ENCODE results near the gene ABCA5. TPM values are rescaled to one million over a fixed set of nuclear protein-coding genes. Genes with fewer than 3 reads are reported as not detected.
"Not testable (repeated sequence)": the region's sequence is repeated elsewhere in the genome, so short reads cannot be mapped to it uniquely, and the experiment has no call there.

The ABCA5 gene
- total and polyA plus RNA-seq, 7 donors, result 8.7 to 81.5 (median 54.9) TPM

- ATAC-seq (no peak), DNase-seq (no peak)
- Histone ChIP-seq H3K9me3 (no peaks in the 10 kb centered on the region), H3K36me3 (ENCODE audit: insufficient read depth in 1 of 2, low read depth in 1 of 2) (peaks cover 0 to 58% of the 10 kb centered on the region in 2 donors), H3K4me3 (no peak overlapping the region), H3K27ac (no peak overlapping the region), H3K4me1 (no peaks in the 10 kb centered on the region), H3K27me3 (ENCODE audit: insufficient read depth in 3 of 3, low read length in 2 of 3) (no peaks in the 10 kb centered on the region)
- no peak for TF ChIP-seq CTCF (IDR thresholded peaks at IDR 0.05)
- 90 to 93% (median 92%) methylated on average over 9 of the region's 9 CpGs for WGBS, 3 donors
- intact Hi-C loops (cut with DNase I), result loop anchor here in 1 of 2 donors (10.0 kb wide), 1 partner anchor 58 kb away; no protein-coding TSS in a partner anchor
These were observed 113.7 kb downstream of the ABCA5 start for GRCh38 chr17:69213059-69213813.

GRCh38 chr17:69208640-69209039 is 118.3 kb downstream of the ABCA5 start:
- H3K36me3 ChIP-seq (ENCODE audit: insufficient read depth in 1 of 2, low read depth in 1 of 2), result peaks cover 0 to 44% of the 10 kb centered on the region in 2 donors
- no peak overlapping the region for H3K27ac ChIP-seq
- no peaks in the 10 kb centered on the region for H3K9me3 ChIP-seq
- H3K27me3 ChIP-seq (ENCODE audit: insufficient read depth in 3 of 3, low read length in 2 of 3), result no peaks in the 10 kb centered on the region
- H3K4me1 ChIP-seq, result no peaks in the 10 kb centered on the region
- no peak for TF ChIP-seq CTCF (IDR thresholded peaks at IDR 0.05)
- DNase-seq, result no peak
- WGBS, 3 donors, result 85 to 92% (median 90%) methylated on average over 2 of the region's 2 CpGs
- intact Hi-C loops (cut with DNase I), result no loop called here
- no peak overlapping the region for H3K4me3 ChIP-seq
- no peak for ATAC-seq

- no peak overlapping the region for H3K4me3 ChIP-seq
- 80 to 82% (median 82%) methylated on average over 4 of the region's 4 CpGs for WGBS, 3 donors
- no peak overlapping the region for H3K27ac ChIP-seq
- H3K36me3 ChIP-seq (ENCODE audit: insufficient read depth in 1 of 2, low read depth in 1 of 2), result peaks cover 0 to 29% of the 10 kb centered on the region in 2 donors
- H3K27me3 ChIP-seq (ENCODE audit: insufficient read depth in 3 of 3, low read length in 2 of 3), result no peaks in the 10 kb centered on the region
- ATAC-seq, result no peak
- no peaks in the 10 kb centered on the region for H3K9me3 ChIP-seq
- no peak for TF ChIP-seq CTCF (IDR thresholded peaks at IDR 0.05)
- no peaks in the 10 kb centered on the region for H3K4me1 ChIP-seq
- no peak for DNase-seq
- intact Hi-C loops (cut with DNase I), result no loop called here
These were observed 119.8 kb downstream of the ABCA5 start for GRCh38 chr17:69207151-69207550.

- Histone ChIP-seq H3K27me3 (ENCODE audit: insufficient read depth in 3 of 3, low read length in 2 of 3) (no peaks in the 10 kb centered on the region), H3K36me3 (ENCODE audit: insufficient read depth in 1 of 2, low read depth in 1 of 2) (peaks cover 0 to 23% of the 10 kb centered on the region in 2 donors), H3K9me3 (no peaks in the 10 kb centered on the region), H3K4me1 (no peaks in the 10 kb centered on the region), H3K27ac (no peak overlapping the region), H3K4me3 (no peak overlapping the region)
- intact Hi-C loops (cut with DNase I), result no loop called here
- ATAC-seq, result no peak
- no peak for TF ChIP-seq CTCF (IDR thresholded peaks at IDR 0.05)
- WGBS, 3 donors, result 91 to 92% (median 92%) methylated on average over 6 of the region's 6 CpGs
- no peak for DNase-seq
These were observed 128.7 kb downstream of the ABCA5 start for GRCh38 chr17:69198238-69198637.

GRCh38 chr17:69196105-69196653 is 130.8 kb downstream of the ABCA5 start:
- H3K27me3 ChIP-seq (ENCODE audit: insufficient read depth in 3 of 3, low read length in 2 of 3); intact Hi-C loops (cut with DNase I); H3K4me1 ChIP-seq; H3K9me3 ChIP-seq; H3K4me3 ChIP-seq; H3K27ac ChIP-seq; ATAC-seq: not testable (repeated sequence)
- WGBS, 3 donors, result 97 to 99% (median 98%) methylated on average over 29 to 38 of the region's 40 CpGs
- peak in 1 of 2 donors; percentile 46 for DNase-seq
- peaks cover 0 to 44% of the 10 kb centered on the region in 2 donors for H3K36me3 ChIP-seq (ENCODE audit: insufficient read depth in 1 of 2, low read depth in 1 of 2)

Other genes starting within 250 kb of the ABCA5 start
- gene ABCA6, start 185.2 kb downstream of the ABCA5 start, total RNA-seq, result 10 to 100 TPM in 2 of 4 donors, 1 to 10 TPM in 2; 6.8 to 21.2 (median 10.3) TPM
- 1 to 10 TPM; 2.7 to 4.2 (median 3.1) TPM for gene ABCA6, start 185.2 kb downstream of the ABCA5 start, polyA plus RNA-seq
- gene ABCA10, start 98.3 kb downstream of the ABCA5 start, total RNA-seq, result 1 to 10 TPM; 5.0 to 9.6 (median 5.9) TPM
- 1 to 10 TPM; 1.4 to 4.1 (median 3.1) TPM for gene ABCA10, start 98.3 kb downstream of the ABCA5 start, polyA plus RNA-seq
- 100 to 1,000 TPM in 1 of 4 donors, 10 to 100 TPM in 3; 32.1 to 102 (median 46.3) TPM for gene MAP2K6, start 87.6 kb upstream of the ABCA5 start, total RNA-seq
- 100 to 1,000 TPM in 1 of 3 donors, 10 to 100 TPM in 1, 1 to 10 TPM in 1; 6.4 to 127 (median 64.0) TPM for gene MAP2K6, start 87.6 kb upstream of the ABCA5 start, polyA plus RNA-seq